ENCODE results near the gene PRLHR. TPM values are rescaled to one million over a fixed set of nuclear protein-coding genes. Genes with fewer than 3 reads are reported as not detected.
A peak's percentile ranks its signal among the peaks of the same experiment; 100 is the strongest.
"Not testable (repeated sequence)": the region's sequence is repeated elsewhere in the genome, so short reads cannot be mapped to it uniquely, and the experiment has no call there.

PRLHR gene
- total RNA-seq, 4 donors from 2014 or later, result 0.78 to 3.0 (median 2.0) TPM

- no peak overlapping the region for H3K27ac ChIP-seq (replicated peaks in 1 of 4)
- intact Hi-C loops (cut with DNase I), result loop anchor here (5.0 kb wide), 1 partner anchor 47 kb away; no protein-coding TSS in a partner anchor
- no peaks in the 10 kb centered on the region for H3K36me3 ChIP-seq
- peaks cover 8 to 47% (median 30%) of the 10 kb centered on the region in 4 donors for H3K4me1 ChIP-seq
- no peaks in the 10 kb centered on the region for H3K9me3 ChIP-seq
- no peak overlapping the region for H3K4me3 ChIP-seq
- peaks cover 0 to 5% (median 0%) of the 10 kb centered on the region in 4 donors for H3K27me3 ChIP-seq
- no peak for DNase-seq (ENCODE audit: extremely low spot score)
- TF ChIP-seq POLR2A (IDR thresholded peaks at IDR 0.05; ENCODE audit: low read depth) (no peak), EP300 (IDR thresholded peaks at IDR 0.05) (no peak), POLR2AphosphoS5 (IDR thresholded peaks at IDR 0.05) (no peak)
- TF ChIP-seq, protein P1, sequence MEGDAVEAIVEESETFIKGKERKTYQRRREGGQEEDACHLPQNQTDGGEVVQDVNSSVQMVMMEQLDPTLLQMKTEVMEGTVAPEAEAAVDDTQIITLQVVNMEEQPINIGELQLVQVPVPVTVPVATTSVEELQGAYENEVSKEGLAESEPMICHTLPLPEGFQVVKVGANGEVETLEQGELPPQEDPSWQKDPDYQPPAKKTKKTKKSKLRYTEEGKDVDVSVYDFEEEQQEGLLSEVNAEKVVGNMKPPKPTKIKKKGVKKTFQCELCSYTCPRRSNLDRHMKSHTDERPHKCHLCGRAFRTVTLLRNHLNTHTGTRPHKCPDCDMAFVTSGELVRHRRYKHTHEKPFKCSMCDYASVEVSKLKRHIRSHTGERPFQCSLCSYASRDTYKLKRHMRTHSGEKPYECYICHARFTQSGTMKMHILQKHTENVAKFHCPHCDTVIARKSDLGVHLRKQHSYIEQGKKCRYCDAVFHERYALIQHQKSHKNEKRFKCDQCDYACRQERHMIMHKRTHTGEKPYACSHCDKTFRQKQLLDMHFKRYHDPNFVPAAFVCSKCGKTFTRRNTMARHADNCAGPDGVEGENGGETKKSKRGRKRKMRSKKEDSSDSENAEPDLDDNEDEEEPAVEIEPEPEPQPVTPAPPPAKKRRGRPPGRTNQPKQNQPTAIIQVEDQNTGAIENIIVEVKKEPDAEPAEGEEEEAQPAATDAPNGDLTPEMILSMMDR (IDR thresholded peaks at IDR 0.05), result no peak
- WGBS, result 54% methylated on average over 5 of the region's 5 CpGs
Measured at GRCh38 chr10:118624747-118625146, 29.3 kb upstream of the PRLHR start.

DNA sequence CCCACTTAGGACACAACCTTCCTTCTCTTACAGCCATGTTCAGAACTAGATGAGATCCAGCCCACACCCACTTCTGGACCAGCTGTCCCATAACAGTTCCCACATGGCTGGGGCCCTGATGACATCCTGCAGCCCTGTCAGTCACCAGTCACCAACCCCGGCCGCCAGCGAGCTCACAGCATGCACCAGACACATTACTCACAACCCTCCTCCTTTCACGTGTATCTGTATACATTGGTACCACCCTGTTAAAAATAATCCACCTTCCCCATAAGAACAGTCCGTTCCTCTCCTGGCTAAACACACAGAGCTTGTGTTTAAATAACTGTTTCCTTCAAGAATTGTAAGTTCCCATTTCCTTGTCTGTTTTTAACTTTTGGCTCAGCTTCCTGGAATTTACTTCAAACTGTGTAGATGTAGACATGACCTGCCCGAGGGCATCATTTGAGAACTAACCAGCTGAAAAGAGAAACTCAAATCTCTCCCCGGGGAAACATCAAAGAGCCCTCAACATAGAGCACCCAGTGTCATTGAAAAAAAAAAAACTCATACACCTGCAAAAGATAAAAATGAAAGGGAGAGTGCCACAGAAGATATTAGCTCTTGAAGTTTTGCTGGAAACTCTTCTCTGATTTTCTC, 26.0 kb upstream of the PRLHR start:
- peaks cover 0 to 11% (median 0%) of the 10 kb centered on the region in 4 donors for H3K27me3 ChIP-seq
- no peak overlapping the region for H3K4me3 ChIP-seq
- H3K4me1 ChIP-seq, result peaks cover 0 to 31% (median 15%) of the 10 kb centered on the region in 4 donors
- TF ChIP-seq POLR2A (IDR thresholded peaks at IDR 0.05; ENCODE audit: low read depth) (no peak), POLR2AphosphoS5 (IDR thresholded peaks at IDR 0.05) (peak; percentile 56 to 68)
- H3K36me3 ChIP-seq, result no peaks in the 10 kb centered on the region
- WGBS, result 26% methylated on average over 7 of the region's 7 CpGs
- peak overlapping the region; percentile 26 to 55 (median 43) for H3K27ac ChIP-seq (replicated peaks in 1 of 4)
- intact Hi-C loops (cut with DNase I), result no loop called here
- DNase-seq (ENCODE audit: extremely low spot score), result no peak
- no peaks in the 10 kb centered on the region for H3K9me3 ChIP-seq

- H3K27ac ChIP-seq (replicated peaks in 1 of 4); intact Hi-C loops (cut with DNase I); DNase-seq (ENCODE audit: extremely low spot score); H3K4me1 ChIP-seq; H3K27me3 ChIP-seq; H3K4me3 ChIP-seq; H3K9me3 ChIP-seq; H3K36me3 ChIP-seq: not testable (repeated sequence)
- WGBS, result 55% methylated on average over 4 of the region's 4 CpGs
Measured at GRCh38 chr10:118613863-118614262, 18.4 kb upstream of the PRLHR start.

DNA sequence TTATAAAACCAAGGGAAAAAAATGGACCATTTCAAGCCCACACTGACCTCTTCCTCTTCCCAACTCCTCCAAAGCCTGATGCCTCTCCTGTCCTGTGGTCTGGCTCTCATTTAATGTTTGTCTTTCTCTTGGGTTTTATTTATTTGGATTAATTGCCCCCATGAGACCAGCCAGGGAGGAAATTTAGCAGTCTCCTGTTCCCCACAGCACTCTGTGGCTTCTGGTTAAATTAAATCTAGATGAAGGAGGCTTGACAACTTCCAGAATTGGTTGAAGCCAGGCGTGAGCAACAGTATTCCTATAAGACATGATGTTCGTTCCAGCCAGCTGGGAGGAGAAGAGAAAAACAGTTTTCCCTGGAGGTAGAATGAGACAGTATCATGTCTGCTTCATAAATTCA, 15.1 kb upstream of the PRLHR start:
- H3K36me3 ChIP-seq, result no peaks in the 10 kb centered on the region
- peaks cover 0 to 10% (median 8%) of the 10 kb centered on the region in 4 donors for H3K9me3 ChIP-seq
- no peaks in the 10 kb centered on the region for H3K4me1 ChIP-seq
- WGBS, result 75% methylated on average over 2 of the region's 2 CpGs
- DNase-seq (ENCODE audit: extremely low spot score), result no peak
- TF ChIP-seq POLR2A (IDR thresholded peaks at IDR 0.05; ENCODE audit: low read depth) (no peak), EP300 (IDR thresholded peaks at IDR 0.05) (no peak)
- intact Hi-C loops (cut with DNase I), result no loop called here
- no peak overlapping the region for H3K4me3 ChIP-seq
- no peak overlapping the region for H3K27ac ChIP-seq (replicated peaks in 1 of 4)
- H3K27me3 ChIP-seq, result peaks cover 0 to 4% (median 0%) of the 10 kb centered on the region in 4 donors

- Histone ChIP-seq H3K9me3 (peaks cover 0 to 10% (median 8%) of the 10 kb centered on the region in 4 donors), H3K4me3 (no peak overlapping the region), H3K4me1 (no peaks in the 10 kb centered on the region), H3K27ac (replicated peaks in 1 of 4) (no peak overlapping the region), H3K27me3 (no peaks in the 10 kb centered on the region), H3K36me3 (no peaks in the 10 kb centered on the region)
- intact Hi-C loops (cut with DNase I), result no loop called here
- 100% methylated on average over 3 of the region's 4 CpGs for WGBS
- TF ChIP-seq POLR2AphosphoS5 (IDR thresholded peaks at IDR 0.05) (no peak), POLR2A (IDR thresholded peaks at IDR 0.05; ENCODE audit: low read depth) (no peak), EP300 (IDR thresholded peaks at IDR 0.05) (no peak)
- TF ChIP-seq, protein P1 (IDR thresholded peaks at IDR 0.05), result no peak
- no peak for DNase-seq (ENCODE audit: extremely low spot score)
Measured at GRCh38 chr10:118607768-118608354, 12.4 kb upstream of the PRLHR start.

DNA sequence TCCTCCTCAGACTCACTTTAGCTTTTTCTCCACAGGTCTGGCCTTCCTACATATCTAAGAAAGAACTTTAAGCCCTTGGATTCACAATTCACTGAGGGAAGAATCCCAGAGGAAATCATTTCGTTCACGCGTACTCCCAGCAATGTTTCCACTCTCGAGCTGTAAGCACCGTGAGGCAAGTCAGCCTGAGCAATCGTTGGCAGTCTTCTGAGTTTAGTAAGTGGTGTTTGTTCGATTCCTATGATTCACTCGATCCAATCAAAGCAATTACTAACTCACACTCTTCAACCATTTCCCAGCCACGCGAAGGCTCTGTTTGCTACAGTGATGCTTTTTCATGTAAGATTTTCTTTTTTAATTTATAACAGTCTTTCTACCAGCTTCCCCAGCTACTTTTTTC, 10.2 kb upstream of the PRLHR start:
- intact Hi-C loops (cut with DNase I), result no loop called here
- no peak for DNase-seq (ENCODE audit: extremely low spot score)
- 84% methylated on average over 10 of the region's 10 CpGs for WGBS
- Histone ChIP-seq H3K27ac (replicated peaks in 1 of 4) (no peak overlapping the region), H3K36me3 (no peaks in the 10 kb centered on the region), H3K27me3 (peaks cover 0 to 9% (median 0%) of the 10 kb centered on the region in 4 donors), H3K9me3 (peaks cover 0 to 10% (median 8%) of the 10 kb centered on the region in 4 donors), H3K4me3 (no peak overlapping the region), H3K4me1 (no peaks in the 10 kb centered on the region)
- TF ChIP-seq POLR2AphosphoS5 (IDR thresholded peaks at IDR 0.05), result no peak
- TF ChIP-seq POLR2A (IDR thresholded peaks at IDR 0.05; ENCODE audit: low read depth), result no peak
- TF ChIP-seq EP300 (IDR thresholded peaks at IDR 0.05), result no peak
- TF ChIP-seq, protein P1 (IDR thresholded peaks at IDR 0.05), result no peak

Data from esophagus muscularis mucosa (tissue), 4 donors.